HEK293 (cell line): ENCODE measurements around the gene SESTD1.

ENCODE experiments used
- CTCF ChIA-PET: fragments of 350-600 bp; formaldehyde crosslinking; extraction: SDS; loops from one replicate; lab custom pipeline; 2021; ENCODE audit warnings: antibody characterized with exemption; lab: Yijun Ruan, JAX
- POLR2A ChIA-PET: fragments of 300-600 bp; formaldehyde crosslinking; extraction: SDS; loops from one replicate; lab custom pipeline; 2020; ENCODE audit warnings: antibody characterized with exemption, inconsistent platforms; lab: Yijun Ruan, JAX
- H3K27ac ChIP-seq: fragments of 200-500 bp; sonication (Bioruptor generic); 2 replicates; pipeline ENCODE4 v1.5.1; 2014; ENCODE audit warnings: low read depth, low read length, control low read depth, inconsistent platforms; ENCODE audit errors: extremely low read depth
- H3K36me3 ChIP-seq, 2 experiments: fragments of 200-500 bp in 1 of 2; sonication (Bioruptor generic) in 1 of 2; 1 replicate in 1 of 2; 2 replicates in 1 of 2; pipeline ENCODE4 v1.5.1; 2014 to 2017; ENCODE audit warnings: inconsistent platforms in 2 of 2, low read length in 2 of 2; ENCODE audit not compliant: control insufficient read depth in 2 of 2, insufficient read depth in 1 of 2
- H3K4me1 ChIP-seq: fragments of 200-500 bp; sonication (Bioruptor generic); 2 replicates; pipeline ENCODE4 v1.5.1; 2014; ENCODE audit warnings: mild to moderate bottlenecking, low read length, inconsistent platforms; ENCODE audit not compliant: control insufficient read depth, insufficient read depth
- H3K4me3 ChIP-seq: 2 replicates; pipeline ENCODE4 v1.5.1; 2011; ENCODE audit warnings: low read depth, mild to moderate bottlenecking, control low read depth, low read length, moderate library complexity
- H3K9me3 ChIP-seq: fragments of 200-500 bp; sonication (Bioruptor generic); 2 replicates; pipeline ENCODE4 v1.5.1; 2014; ENCODE audit warnings: low read depth, low read length, inconsistent platforms; ENCODE audit not compliant: control insufficient read depth, insufficient read depth
- GLI4 ChIP-seq: fragments of 450-650 bp; formaldehyde crosslinking; IDR thresholded peaks from 2 replicates; pipeline ENCODE4 v1.5.1; 2016; ENCODE audit warnings: missing biosample characterization, missing genetic modification characterization
- KLF10 ChIP-seq: fragments of 450-650 bp; IDR thresholded peaks from 2 replicates; pipeline ENCODE4 v1.5.1; 2018; ENCODE audit warnings: missing biosample characterization, mild to moderate bottlenecking, missing genetic modification characterization
- MEIS1 ChIP-seq: sonication (generic); formaldehyde crosslinking; IDR thresholded peaks from 2 replicates; pipeline ENCODE4 v1.8.1; 2022; ENCODE audit warnings: missing genetic modification reagents, mild to moderate bottlenecking, borderline replicate concordance
- OVOL3 ChIP-seq: fragments of 450-650 bp; formaldehyde crosslinking; IDR thresholded peaks from 2 replicates; pipeline ENCODE4 v1.5.1; 2016; ENCODE audit warnings: missing biosample characterization, missing genetic modification characterization
- SP3 ChIP-seq: fragments of 450-650 bp; formaldehyde crosslinking; IDR thresholded peaks from 2 replicates; pipeline ENCODE4 v1.5.1; 2016; ENCODE audit warnings: missing biosample characterization, missing genetic modification characterization
- YY2 ChIP-seq: fragments of 450-650 bp; formaldehyde crosslinking; IDR thresholded peaks from 2 replicates; pipeline ENCODE4 v1.5.1; 2016; ENCODE audit warnings: missing biosample characterization, missing genetic modification characterization
- ZBTB17 ChIP-seq: fragments of 450-650 bp; formaldehyde crosslinking; IDR thresholded peaks from 2 replicates; pipeline ENCODE4 v1.5.1; 2016; ENCODE audit warnings: missing biosample characterization, missing genetic modification characterization
- ZFP37 ChIP-seq: fragments of 450-650 bp; formaldehyde crosslinking; IDR thresholded peaks from 2 replicates; pipeline ENCODE4 v1.5.1; 2016; ENCODE audit warnings: missing biosample characterization, missing genetic modification characterization
- ZNF140 ChIP-seq: fragments of 450-650 bp; formaldehyde crosslinking; IDR thresholded peaks from 2 replicates; pipeline ENCODE4 v1.5.1; 2016; ENCODE audit warnings: missing biosample characterization, missing genetic modification characterization
- ZNF174 ChIP-seq: fragments of 450-650 bp; formaldehyde crosslinking; IDR thresholded peaks from 2 replicates; pipeline ENCODE4 v1.5.0; 2017; ENCODE audit warnings: missing biosample characterization, mild to moderate bottlenecking, missing genetic modification characterization
- ZNF214 ChIP-seq: fragments of 450-650 bp; formaldehyde crosslinking; IDR thresholded peaks from 2 replicates; pipeline ENCODE4 v1.5.1; 2017; ENCODE audit warnings: missing biosample characterization, mild to moderate bottlenecking, missing genetic modification characterization, borderline replicate concordance
- ZNF302 ChIP-seq: fragments of 450-650 bp; formaldehyde crosslinking; IDR thresholded peaks from 2 replicates; pipeline ENCODE4 v1.5.1; 2016; ENCODE audit warnings: missing biosample characterization, missing genetic modification characterization, low read depth
- ZNF37A ChIP-seq: fragments of 450-650 bp; IDR thresholded peaks from 2 replicates; pipeline ENCODE4 v1.5.1; 2018; ENCODE audit warnings: missing biosample characterization, missing genetic modification characterization
- ZNF426 ChIP-seq: fragments of 450-650 bp; formaldehyde crosslinking; IDR thresholded peaks from 2 replicates; pipeline ENCODE4 v1.5.1; 2017; ENCODE audit warnings: missing biosample characterization, missing genetic modification characterization, mild to moderate bottlenecking, inconsistent platforms, moderate library complexity
- ZNF48 ChIP-seq: fragments of 450-650 bp; formaldehyde crosslinking; IDR thresholded peaks from 2 replicates; pipeline ENCODE4 v1.5.1; 2016; ENCODE audit warnings: missing biosample characterization, missing genetic modification characterization
- ZNF585B ChIP-seq: fragments of 450-650 bp; formaldehyde crosslinking; IDR thresholded peaks from 2 replicates; pipeline ENCODE4 v1.5.1; 2016; ENCODE audit warnings: missing biosample characterization, missing genetic modification characterization
- ZNF596 ChIP-seq: fragments of 450-650 bp; IDR thresholded peaks from 2 replicates; pipeline ENCODE4 v1.5.0; 2018; ENCODE audit warnings: missing biosample characterization, mild to moderate bottlenecking, missing genetic modification characterization, moderate library complexity
- ZNF621 ChIP-seq: fragments of 450-650 bp; formaldehyde crosslinking; IDR thresholded peaks from 2 replicates; pipeline ENCODE4 v1.5.1; 2017; ENCODE audit warnings: missing biosample characterization, missing genetic modification characterization
- ZNF623 ChIP-seq: fragments of 450-650 bp; formaldehyde crosslinking; IDR thresholded peaks from 2 replicates; pipeline ENCODE4 v1.5.1; 2016; ENCODE audit warnings: missing biosample characterization, missing genetic modification characterization
- ZNF701 ChIP-seq: fragments of 450-650 bp; formaldehyde crosslinking; IDR thresholded peaks from 2 replicates; pipeline ENCODE4 v1.5.1; 2016; ENCODE audit warnings: missing biosample characterization, missing genetic modification characterization
- ZNF843 ChIP-seq: fragments of 450-650 bp; formaldehyde crosslinking; IDR thresholded peaks from 2 replicates; pipeline ENCODE4 v1.5.1; 2016; ENCODE audit warnings: missing biosample characterization, missing genetic modification characterization
- TF ChIP-seq, protein P1 (sequence below): fragments of 450-650 bp; formaldehyde crosslinking; IDR thresholded peaks from 2 replicates; pipeline ENCODE4 v1.5.1; 2017; ENCODE audit warnings: missing biosample characterization, missing genetic modification characterization
- TF ChIP-seq, protein P2 (sequence below): fragments of 450-650 bp; formaldehyde crosslinking; IDR thresholded peaks from 2 replicates; pipeline ENCODE4 v1.5.1; 2016; ENCODE audit warnings: missing biosample characterization, missing genetic modification characterization
- TF ChIP-seq, protein P3 (sequence below): fragments of 450-650 bp; IDR thresholded peaks from 2 replicates; pipeline ENCODE4 v1.5.1; 2018; ENCODE audit warnings: missing biosample characterization, mild to moderate bottlenecking, missing genetic modification characterization
- TF ChIP-seq, protein P4 (sequence below): fragments of 450-650 bp; formaldehyde crosslinking; IDR thresholded peaks from 2 replicates; pipeline ENCODE4 v1.5.1; 2016; ENCODE audit warnings: missing biosample characterization, missing genetic modification characterization
- TF ChIP-seq, protein P5 (sequence below): fragments of 450-650 bp; formaldehyde crosslinking; IDR thresholded peaks from 2 replicates; pipeline ENCODE4 v1.5.1; 2016; ENCODE audit warnings: missing biosample characterization, missing genetic modification characterization

Gene SESTD1

DNA sequence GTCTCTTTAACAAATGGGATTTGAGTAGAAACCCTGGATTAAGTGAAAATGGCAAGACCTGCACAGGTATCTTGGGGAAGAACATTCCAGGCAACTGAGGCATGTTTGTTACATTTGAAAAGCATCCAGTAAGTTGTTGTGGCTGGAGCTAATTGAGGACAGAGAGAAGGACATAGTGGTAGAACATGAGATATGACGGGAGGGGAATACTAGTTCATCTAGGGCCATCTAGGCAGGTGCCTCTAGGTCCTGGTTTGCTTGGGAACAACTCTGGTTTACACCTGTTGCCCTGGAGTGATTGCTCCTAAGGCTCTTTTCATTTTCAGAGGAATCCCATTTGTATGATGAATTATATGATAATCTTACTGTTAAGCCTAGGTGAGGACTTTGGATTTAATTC is 194.9 kb downstream of the SESTD1 start:
- Histone ChIP-seq H3K36me3 (no peaks in the 10 kb centered on the region), H3K27ac (no peak overlapping the region), H3K4me1 (no peaks in the 10 kb centered on the region), H3K9me3 (no peaks in the 10 kb centered on the region), H3K4me3 (no peak overlapping the region)
- ChIA-PET CTCF (no interaction called here), POLR2A (no interaction called here)
- TF ChIP-seq ZNF843 (tag by site-specific recombination) (no peak), ZNF623 (tag by site-specific recombination) (no peak), ZNF37A (tag by site-specific recombination) (no peak), GLI4 (tag by site-specific recombination) (no peak), ZNF48 (no peak), ZNF585B (no peak), ZNF140 (tag by site-specific recombination) (no peak), ZNF701 (tag by site-specific recombination) (no peak), KLF10 (no peak), ZNF214 (tag by site-specific recombination) (no peak), ZFP37 (no peak)
- TF ChIP-seq, protein P1, sequence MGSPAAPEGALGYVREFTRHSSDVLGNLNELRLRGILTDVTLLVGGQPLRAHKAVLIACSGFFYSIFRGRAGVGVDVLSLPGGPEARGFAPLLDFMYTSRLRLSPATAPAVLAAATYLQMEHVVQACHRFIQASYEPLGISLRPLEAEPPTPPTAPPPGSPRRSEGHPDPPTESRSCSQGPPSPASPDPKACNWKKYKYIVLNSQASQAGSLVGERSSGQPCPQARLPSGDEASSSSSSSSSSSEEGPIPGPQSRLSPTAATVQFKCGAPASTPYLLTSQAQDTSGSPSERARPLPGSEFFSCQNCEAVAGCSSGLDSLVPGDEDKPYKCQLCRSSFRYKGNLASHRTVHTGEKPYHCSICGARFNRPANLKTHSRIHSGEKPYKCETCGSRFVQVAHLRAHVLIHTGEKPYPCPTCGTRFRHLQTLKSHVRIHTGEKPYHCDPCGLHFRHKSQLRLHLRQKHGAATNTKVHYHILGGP (tag by site-specific recombination) = no peak

DNA sequence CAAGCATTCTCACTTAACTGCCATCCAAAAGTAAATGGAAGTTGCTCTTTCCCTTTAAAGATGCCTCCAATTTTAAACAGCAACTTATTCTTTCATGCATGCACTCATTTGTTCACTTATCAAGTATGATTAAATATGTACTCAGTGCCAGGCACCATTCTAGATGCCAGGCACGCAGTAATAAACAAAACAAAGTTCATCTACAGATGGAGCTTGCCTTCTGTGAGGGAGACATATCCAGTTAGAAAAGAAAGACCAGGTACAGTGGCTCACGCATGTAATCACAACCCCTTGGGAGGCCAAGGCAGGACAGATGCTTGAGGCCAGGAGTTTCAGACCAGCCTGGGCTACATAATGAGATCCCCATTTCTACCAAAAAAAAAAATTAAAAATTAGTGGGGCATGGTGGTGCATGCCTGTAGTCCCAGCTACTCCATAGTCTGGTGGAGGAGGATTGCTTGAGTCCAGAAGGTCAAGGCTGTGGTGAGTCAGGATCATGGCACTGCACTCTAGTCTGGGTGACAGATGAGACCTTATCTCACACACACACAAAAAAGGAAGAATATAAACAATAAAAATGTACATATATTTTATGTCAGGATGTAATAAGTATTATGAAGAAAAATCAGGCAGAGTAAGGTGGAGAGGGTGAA is 195.5 kb downstream of the SESTD1 start:
- H3K36me3 ChIP-seq = no peaks in the 10 kb centered on the region
- TF ChIP-seq ZNF174 (tag by site-specific recombination) (no peak), YY2 (tag by site-specific recombination) (no peak), ZNF621 (no peak), MEIS1 (no peak), SP3 (tag by site-specific recombination) (no peak), ZNF302 (no peak)
- ChIA-PET CTCF (no interaction called here), POLR2A (no interaction called here)
- H3K4me3 ChIP-seq = no peak overlapping the region
- no peaks in the 10 kb centered on the region for H3K4me1 ChIP-seq
- H3K9me3 ChIP-seq = no peaks in the 10 kb centered on the region
- no peak overlapping the region for H3K27ac ChIP-seq

DNA sequence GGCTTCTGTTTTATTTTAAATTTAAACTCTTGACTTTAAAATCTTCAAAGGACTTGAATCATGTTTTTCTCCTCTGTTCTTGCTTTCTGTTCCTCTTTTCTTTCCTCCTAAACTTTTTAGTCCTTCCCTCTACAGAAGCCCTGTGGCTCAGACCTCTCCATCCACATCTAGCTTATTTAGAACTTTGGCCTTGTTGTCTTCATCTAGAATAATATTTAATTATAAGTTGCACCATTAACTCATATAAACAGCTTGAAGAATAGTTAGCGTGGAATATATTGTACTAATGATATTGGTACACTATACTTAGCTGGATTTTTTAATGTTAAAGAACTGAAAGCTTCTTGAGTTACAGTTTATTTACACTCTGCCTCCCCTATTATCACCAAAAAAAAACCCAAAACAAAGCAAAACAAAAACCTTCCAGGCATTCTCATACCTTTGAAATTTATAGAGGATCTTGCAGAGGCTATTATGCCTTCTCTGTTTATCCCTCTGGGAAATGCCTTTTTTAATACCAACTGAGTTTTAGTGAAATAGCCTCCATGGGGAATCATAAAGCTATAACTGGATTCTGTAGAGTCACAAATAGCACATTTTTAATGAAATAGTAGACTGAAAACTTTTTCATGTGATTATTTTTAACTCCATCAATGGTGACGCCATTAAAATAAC is 205.5 kb downstream of the SESTD1 start:
- Histone ChIP-seq H3K36me3 (no peaks in the 10 kb centered on the region), H3K9me3 (no peaks in the 10 kb centered on the region), H3K4me1 (no peaks in the 10 kb centered on the region), H3K27ac (no peak overlapping the region), H3K4me3 (no peak overlapping the region)
- ChIA-PET CTCF (no interaction called here), POLR2A (no interaction called here)
- TF ChIP-seq, protein P2, sequence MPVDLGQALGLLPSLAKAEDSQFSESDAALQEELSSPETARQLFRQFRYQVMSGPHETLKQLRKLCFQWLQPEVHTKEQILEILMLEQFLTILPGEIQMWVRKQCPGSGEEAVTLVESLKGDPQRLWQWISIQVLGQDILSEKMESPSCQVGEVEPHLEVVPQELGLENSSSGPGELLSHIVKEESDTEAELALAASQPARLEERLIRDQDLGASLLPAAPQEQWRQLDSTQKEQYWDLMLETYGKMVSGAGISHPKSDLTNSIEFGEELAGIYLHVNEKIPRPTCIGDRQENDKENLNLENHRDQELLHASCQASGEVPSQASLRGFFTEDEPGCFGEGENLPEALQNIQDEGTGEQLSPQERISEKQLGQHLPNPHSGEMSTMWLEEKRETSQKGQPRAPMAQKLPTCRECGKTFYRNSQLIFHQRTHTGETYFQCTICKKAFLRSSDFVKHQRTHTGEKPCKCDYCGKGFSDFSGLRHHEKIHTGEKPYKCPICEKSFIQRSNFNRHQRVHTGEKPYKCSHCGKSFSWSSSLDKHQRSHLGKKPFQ = no peak
- TF ChIP-seq, protein P3, sequence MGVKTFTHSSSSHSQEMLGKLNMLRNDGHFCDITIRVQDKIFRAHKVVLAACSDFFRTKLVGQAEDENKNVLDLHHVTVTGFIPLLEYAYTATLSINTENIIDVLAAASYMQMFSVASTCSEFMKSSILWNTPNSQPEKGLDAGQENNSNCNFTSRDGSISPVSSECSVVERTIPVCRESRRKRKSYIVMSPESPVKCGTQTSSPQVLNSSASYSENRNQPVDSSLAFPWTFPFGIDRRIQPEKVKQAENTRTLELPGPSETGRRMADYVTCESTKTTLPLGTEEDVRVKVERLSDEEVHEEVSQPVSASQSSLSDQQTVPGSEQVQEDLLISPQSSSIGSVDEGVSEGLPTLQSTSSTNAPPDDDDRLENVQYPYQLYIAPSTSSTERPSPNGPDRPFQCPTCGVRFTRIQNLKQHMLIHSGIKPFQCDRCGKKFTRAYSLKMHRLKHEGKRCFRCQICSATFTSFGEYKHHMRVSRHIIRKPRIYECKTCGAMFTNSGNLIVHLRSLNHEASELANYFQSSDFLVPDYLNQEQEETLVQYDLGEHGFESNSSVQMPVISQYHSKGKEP (tag by site-specific recombination) = no peak
- TF ChIP-seq, protein P4, sequence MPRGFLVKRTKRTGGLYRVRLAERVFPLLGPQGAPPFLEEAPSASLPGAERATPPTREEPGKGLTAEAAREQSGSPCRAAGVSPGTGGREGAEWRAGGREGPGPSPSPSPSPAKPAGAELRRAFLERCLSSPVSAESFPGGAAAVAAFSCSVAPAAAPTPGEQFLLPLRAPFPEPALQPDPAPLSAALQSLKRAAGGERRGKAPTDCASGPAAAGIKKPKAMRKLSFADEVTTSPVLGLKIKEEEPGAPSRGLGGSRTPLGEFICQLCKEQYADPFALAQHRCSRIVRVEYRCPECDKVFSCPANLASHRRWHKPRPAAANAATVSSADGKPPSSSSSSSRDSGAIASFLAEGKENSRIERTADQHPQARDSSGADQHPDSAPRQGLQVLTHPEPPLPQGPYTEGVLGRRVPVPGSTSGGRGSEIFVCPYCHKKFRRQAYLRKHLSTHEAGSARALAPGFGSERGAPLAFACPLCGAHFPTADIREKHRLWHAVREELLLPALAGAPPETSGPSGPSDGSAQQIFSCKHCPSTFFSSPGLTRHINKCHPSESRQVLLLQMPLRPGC = no peak
- no peak for TF ChIP-seq ZNF843 (tag by site-specific recombination)
- TF ChIP-seq ZNF426 (tag by site-specific recombination) = no peak
- TF ChIP-seq ZNF585B = no peak
- TF ChIP-seq, protein P5, sequence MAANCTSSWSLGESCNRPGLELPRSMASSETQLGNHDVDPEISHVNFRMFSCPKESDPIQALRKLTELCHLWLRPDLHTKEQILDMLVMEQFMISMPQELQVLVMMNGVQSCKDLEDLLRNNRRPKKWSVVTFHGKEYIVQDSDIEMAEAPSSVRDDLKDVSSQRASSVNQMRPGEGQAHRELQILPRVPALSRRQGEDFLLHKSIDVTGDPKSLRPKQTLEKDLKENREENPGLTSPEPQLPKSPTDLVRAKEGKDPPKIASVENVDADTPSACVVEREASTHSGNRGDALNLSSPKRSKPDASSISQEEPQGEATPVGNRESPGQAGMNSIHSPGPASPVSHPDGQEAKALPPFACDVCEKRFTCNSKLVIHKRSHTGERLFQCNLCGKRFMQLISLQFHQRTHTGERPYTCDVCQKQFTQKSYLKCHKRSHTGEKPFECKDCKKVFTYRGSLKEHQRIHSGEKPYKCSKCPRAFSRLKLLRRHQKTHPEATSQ (tag by site-specific recombination) = no peak
- TF ChIP-seq ZBTB17 (tag by site-specific recombination) = no peak
- no peak for TF ChIP-seq ZNF621
- TF ChIP-seq ZNF596 (tag by site-specific recombination) = no peak
- no peak for TF ChIP-seq OVOL3
